Renal cortex interstitium (tissue), 15 donors: ENCODE data around the gene SSBP4. TPM values are rescaled to one million over a fixed set of nuclear protein-coding genes. Genes with fewer than 3 reads are reported as not detected.
"Not testable (repeated sequence)": the region's sequence is repeated elsewhere in the genome, so short reads cannot be mapped to it uniquely, and the experiment has no call there.

Experiments
- DNase-seq, 11 donors: peaks; one replicate each; pipeline ENCODE4 v3.0.0-alpha.2; 2013; ENCODE audit warnings: low read depth in 9 of 11, low spot score in 4 of 11; ENCODE audit errors: extremely low read depth in 1 of 11
- long read RNA-seq, 16 experiments: transcript quantifications; one replicate each; lab custom pipeline, GENCODE V29; 2026
- polyA plus RNA-seq, 3 donors: library from polyadenylated mRNA; unstranded; fragments of 120-200 nt; gene quantifications; one replicate each; pipeline ENCODE4 v1.2.1, GENCODE V29; 2013; ENCODE audit not compliant: insufficient read length in 3 of 3

Gene SSBP4
- 100 to 1,000 TPM in 2 of 3 donors, 10 to 100 TPM in 1; 52.4 to 115 (median 104) TPM for polyA plus RNA-seq
- long read RNA-seq, donor 1, transcript SSBP4-202 (17 exons, 1,721 nt) = major isoform, 12 of 19 reads
- long read RNA-seq, donor 1, transcript SSBP4-206 (3 exons, 793 nt) = minor isoform, 6 of 19 reads
- long read RNA-seq, donor 1, partial matches to known transcripts = 0 of 19 reads
- long read RNA-seq, donor 1, other reads (novel, unspliced or antisense) = 0 of 19 reads
- long read RNA-seq, donor 2, transcript SSBP4-202 (17 exons, 1,721 nt) = minor isoform, 5 of 16 reads
- long read RNA-seq, donor 2, transcript SSBP4-206 (3 exons, 793 nt) = major isoform, 8 of 16 reads
- long read RNA-seq, donor 2, partial matches to known transcripts = 0 of 16 reads
- long read RNA-seq, donor 2, other reads (novel, unspliced or antisense) = 0 of 16 reads
- long read RNA-seq, donor 3, transcript SSBP4-206 (3 exons, 793 nt) = major isoform, 21 of 63 reads
- long read RNA-seq, donor 3, transcript SSBP4-202 (17 exons, 1,721 nt) = minor isoform, 14 of 63 reads
- long read RNA-seq, donor 3, partial matches to known transcripts = 19 of 63 reads
- long read RNA-seq, donor 3, other reads (novel, unspliced or antisense) = 5 of 63 reads
- long read RNA-seq, donor 4, transcript SSBP4-206 (3 exons, 793 nt) = major isoform, 14 of 41 reads
- long read RNA-seq, donor 4, transcript SSBP4-202 (17 exons, 1,721 nt) = minor isoform, 12 of 41 reads
- long read RNA-seq, donor 4, partial matches to known transcripts = 11 of 41 reads
- long read RNA-seq, donor 4, other reads (novel, unspliced or antisense) = 0 of 41 reads
- long read RNA-seq, donor 5, transcript SSBP4-202 (17 exons, 1,721 nt) = minor isoform, 13 of 517 reads
- long read RNA-seq, donor 5, transcript SSBP4-206 (3 exons, 793 nt) = major isoform, 19 of 517 reads
- long read RNA-seq, donor 5, transcript SSBP4-201 (18 exons, 1,768 nt) = minor isoform, 5 of 517 reads
- long read RNA-seq, donor 5, partial matches to known transcripts = 283 of 517 reads
- long read RNA-seq, donor 5, other reads (novel, unspliced or antisense) = 197 of 517 reads
- long read RNA-seq, donor 6, transcript SSBP4-202 (17 exons, 1,721 nt) = major isoform, 8 of 15 reads
- long read RNA-seq, donor 6, transcript SSBP4-206 (3 exons, 793 nt) = minor isoform, 5 of 15 reads
- long read RNA-seq, donor 6, partial matches to known transcripts = 0 of 15 reads
- long read RNA-seq, donor 6, other reads (novel, unspliced or antisense) = 0 of 15 reads
- long read RNA-seq, donor 7, transcript SSBP4-202 (17 exons, 1,721 nt) = minor isoform, 6 of 25 reads
- long read RNA-seq, donor 7, transcript SSBP4-206 (3 exons, 793 nt) = major isoform, 10 of 25 reads
- long read RNA-seq, donor 7, partial matches to known transcripts = 6 of 25 reads
- long read RNA-seq, donor 7, other reads (novel, unspliced or antisense) = 0 of 25 reads
- long read RNA-seq, donor 8 = 0 reads
- long read RNA-seq, donor 9, transcript SSBP4-202 (17 exons, 1,721 nt) = minor isoform, 5 of 25 reads
- long read RNA-seq, donor 9, transcript SSBP4-206 (3 exons, 793 nt) = major isoform, 7 of 25 reads
- long read RNA-seq, donor 9, partial matches to known transcripts = 6 of 25 reads
- long read RNA-seq, donor 9, other reads (novel, unspliced or antisense) = 5 of 25 reads
- long read RNA-seq, donor 10, transcript SSBP4-206 (3 exons, 793 nt) = major isoform, 7 of 160 reads
- long read RNA-seq, donor 10, partial matches to known transcripts = 101 of 160 reads
- long read RNA-seq, donor 10, other reads (novel, unspliced or antisense) = 48 of 160 reads
- long read RNA-seq, donor 11, transcript SSBP4-202 (17 exons, 1,721 nt) = minor isoform, 5 of 14 reads
- long read RNA-seq, donor 11, transcript SSBP4-206 (3 exons, 793 nt) = major isoform, 9 of 14 reads
- long read RNA-seq, donor 11, partial matches to known transcripts = 0 of 14 reads
- long read RNA-seq, donor 11, other reads (novel, unspliced or antisense) = 0 of 14 reads
- long read RNA-seq, donor 12, transcript SSBP4-202 (17 exons, 1,721 nt) = major isoform, 8 of 15 reads
- long read RNA-seq, donor 12, transcript SSBP4-206 (3 exons, 793 nt) = minor isoform, 5 of 15 reads
- long read RNA-seq, donor 12, partial matches to known transcripts = 0 of 15 reads
- long read RNA-seq, donor 12, other reads (novel, unspliced or antisense) = 0 of 15 reads
- long read RNA-seq, donor 13, transcript SSBP4-206 (3 exons, 793 nt) = major isoform, 38 of 379 reads
- long read RNA-seq, donor 13, transcript SSBP4-202 (17 exons, 1,721 nt) = minor isoform, 12 of 379 reads
- long read RNA-seq, donor 13, partial matches to known transcripts = 237 of 379 reads
- long read RNA-seq, donor 13, other reads (novel, unspliced or antisense) = 87 of 379 reads
- long read RNA-seq, donor 14, transcript SSBP4-206 (3 exons, 793 nt) = major isoform, 11 of 36 reads
- long read RNA-seq, donor 14, transcript SSBP4-202 (17 exons, 1,721 nt) = minor isoform, 10 of 36 reads
- long read RNA-seq, donor 14, partial matches to known transcripts = 15 of 36 reads
- long read RNA-seq, donor 14, other reads (novel, unspliced or antisense) = 0 of 36 reads
- long read RNA-seq, donor 15, partial matches to known transcripts = 0 of 8 reads
- long read RNA-seq, donor 15, other reads (novel, unspliced or antisense) = 0 of 8 reads
- long read RNA-seq, donor 16, transcript SSBP4-206 (3 exons, 793 nt) = major isoform, 21 of 75 reads
- long read RNA-seq, donor 16, transcript SSBP4-201 (18 exons, 1,768 nt) = minor isoform, 8 of 75 reads
- long read RNA-seq, donor 16, transcript SSBP4-202 (17 exons, 1,721 nt) = minor isoform, 11 of 75 reads
- long read RNA-seq, donor 16, partial matches to known transcripts = 29 of 75 reads
- long read RNA-seq, donor 16, other reads (novel, unspliced or antisense) = 6 of 75 reads

GRCh38 chr19:18419195-18419698 lies at the start of gene SSBP4:
Gene SSBP4 (plus strand): TSS chr19:18419398. CDS start chr19:18419649, 251 bp downstream.
- DNase-seq = no peak

GRCh38 chr19:18373407-18373891 lies 45.7 kb upstream of the SSBP4 start:
- DNase-seq = no peak

- DNase-seq = peak in 8 of 11 donors; percentile 74 to 90 (median 87)
Observed at GRCh38 chr19:18373892-18374629, 45.1 kb upstream of the SSBP4 start.

- no peak for DNase-seq
Observed at GRCh38 chr19:18377026-18377425, 42.2 kb upstream of the SSBP4 start.

GRCh38 chr19:18379803-18380747 lies 39.1 kb upstream of the SSBP4 start:
- no peak for DNase-seq

- DNase-seq = no peak
Observed at GRCh38 chr19:18380843-18381242, 38.4 kb upstream of the SSBP4 start.

- DNase-seq = not testable (repeated sequence)
Observed at GRCh38 chr19:18383622-18384021, 35.6 kb upstream of the SSBP4 start.

- no peak for DNase-seq
Observed at GRCh38 chr19:18384775-18385174, 34.4 kb upstream of the SSBP4 start.

GRCh38 chr19:18385359-18385674 lies 33.9 kb upstream of the SSBP4 start:
- no peak for DNase-seq

- peak in 2 of 11 donors; percentile 52 to 53 for DNase-seq
Observed at GRCh38 chr19:18385675-18386542, 33.3 kb upstream of the SSBP4 start, which contains the start of gene GDF15. Gene GDF15 (plus strand): TSS chr19:18386158. CDS start chr19:18386190, 32 bp downstream.

GRCh38 chr19:18386543-18387271 lies 32.5 kb upstream of the SSBP4 start:
- no peak for DNase-seq
